ENCODE data around the gene DAZAP1. TPM values are rescaled to one million over a fixed set of nuclear protein-coding genes. Genes with fewer than 3 reads are reported as not detected.

Gene DAZAP1
- total RNA-seq, 1 donor: 40.9 TPM

DNA sequence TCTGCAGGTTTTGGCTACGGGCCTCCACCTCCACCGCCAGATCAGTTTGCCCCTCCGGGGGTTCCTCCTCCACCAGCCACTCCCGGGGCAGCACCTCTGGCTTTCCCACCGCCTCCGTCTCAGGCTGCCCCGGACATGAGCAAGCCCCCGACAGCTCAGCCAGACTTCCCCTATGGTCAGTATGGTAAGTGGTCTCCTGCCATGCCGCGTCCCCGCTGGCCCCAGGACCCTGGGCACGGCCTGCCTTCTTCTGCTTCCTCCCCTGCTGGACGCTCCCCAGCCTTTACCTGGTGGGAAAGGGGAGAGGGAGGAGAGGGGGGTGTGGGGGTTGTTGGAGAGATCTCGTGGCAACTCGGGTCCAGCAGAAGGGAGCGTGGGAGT, 25.1 kb downstream of the DAZAP1 start:
- Histone ChIP-seq H3K36me3 (ENCODE audit: insufficient read depth, low read length) (peaks cover 54% of the 10 kb centered on the region), H3K79me2 (ENCODE audit: insufficient read depth, low read length) (peaks cover 28% of the 10 kb centered on the region), H3K4me3 (ENCODE audit: insufficient read depth, low read length) (no peak overlapping the region), H2AFZ (ENCODE audit: low read length) (no peak overlapping the region), H3K4me1 (ENCODE audit: insufficient read depth, low read length) (peaks cover 5% of the 10 kb centered on the region), H3K4me2 (ENCODE audit: insufficient read depth, low read length) (no peak overlapping the region), H3K27ac (ENCODE audit: low read depth, low read length) (no peak overlapping the region), H4K20me1 (ENCODE audit: insufficient read depth, low read length) (peaks cover 23% of the 10 kb centered on the region), H3K9me3 (ENCODE audit: low read depth, low read length) (no peaks in the 10 kb centered on the region), H3K27me3 (ENCODE audit: insufficient read depth, low read length) (no peaks in the 10 kb centered on the region)
- DNase-seq (ENCODE audit: insufficient read length, low spot score, missing footprints): no peak
- TF ChIP-seq CTCF (IDR thresholded peaks at IDR 0.05; ENCODE audit: extremely low read depth, low read depth, low read length): no peak

DNA sequence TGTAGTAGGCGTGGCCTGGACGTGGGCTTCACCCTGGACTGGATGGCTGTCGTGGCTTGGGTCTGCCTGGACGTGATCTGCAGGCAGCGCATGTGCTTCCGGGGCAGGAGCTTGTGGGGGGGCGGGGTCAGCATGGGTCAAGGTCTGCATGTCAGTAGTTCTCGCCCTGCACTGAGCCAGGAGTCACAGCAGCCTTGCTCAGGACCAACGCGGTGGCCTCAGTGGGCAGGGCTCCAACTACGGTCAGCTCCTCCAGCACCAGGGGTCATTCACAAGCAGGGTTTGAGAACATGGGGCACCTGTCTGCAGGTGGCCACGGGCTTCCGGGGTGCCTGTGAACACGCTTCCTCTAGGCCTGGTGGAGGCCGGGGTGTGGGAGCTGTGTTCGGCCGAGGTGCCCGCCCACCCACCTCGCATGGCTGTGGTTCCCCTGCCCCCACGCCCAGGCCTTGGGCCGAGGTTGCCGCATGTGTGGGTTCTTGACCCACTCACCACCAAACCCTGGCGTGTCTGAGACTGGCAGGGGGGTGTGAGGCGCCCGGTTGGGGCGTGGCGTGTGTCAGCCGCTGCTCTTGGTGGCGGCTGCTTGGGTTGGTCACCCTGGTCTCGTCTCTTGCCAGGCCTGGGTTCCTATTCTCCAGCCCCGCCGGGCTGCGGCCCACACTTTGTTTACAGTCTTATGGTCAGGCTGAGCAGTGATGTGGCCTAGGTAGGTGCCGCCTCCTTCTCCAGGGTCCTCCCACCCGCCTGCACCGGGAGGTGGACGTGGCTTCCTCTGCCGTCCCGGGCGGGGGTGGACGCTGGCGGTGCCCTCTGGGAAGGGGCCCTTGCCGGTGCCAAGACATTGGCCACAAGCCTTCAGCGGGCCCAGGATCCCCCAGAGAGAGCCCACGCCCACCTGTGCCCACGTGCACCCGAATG, 26.0 kb downstream of the DAZAP1 start:
- H4K20me1 ChIP-seq (ENCODE audit: insufficient read depth, low read length): peaks cover 25% of the 10 kb centered on the region
- no peaks in the 10 kb centered on the region for H3K27me3 ChIP-seq (ENCODE audit: insufficient read depth, low read length)
- H3K4me2 ChIP-seq (ENCODE audit: insufficient read depth, low read length): no peak overlapping the region
- H3K36me3 ChIP-seq (ENCODE audit: insufficient read depth, low read length): peaks cover 47% of the 10 kb centered on the region
- H3K27ac ChIP-seq (ENCODE audit: low read depth, low read length): no peak overlapping the region
- H3K4me3 ChIP-seq (ENCODE audit: insufficient read depth, low read length): no peak overlapping the region
- peaks cover 5% of the 10 kb centered on the region for H3K4me1 ChIP-seq (ENCODE audit: insufficient read depth, low read length)
- peaks cover 25% of the 10 kb centered on the region for H3K79me2 ChIP-seq (ENCODE audit: insufficient read depth, low read length)
- no peaks in the 10 kb centered on the region for H3K9me3 ChIP-seq (ENCODE audit: low read depth, low read length)
- H2AFZ ChIP-seq (ENCODE audit: low read length): no peak overlapping the region
- DNase-seq (ENCODE audit: insufficient read length, low spot score, missing footprints): no peak
- TF ChIP-seq CTCF (IDR thresholded peaks at IDR 0.05; ENCODE audit: extremely low read depth, low read depth, low read length): no peak

- Histone ChIP-seq H3K4me2 (ENCODE audit: insufficient read depth, low read length) (no peak overlapping the region), H4K20me1 (ENCODE audit: insufficient read depth, low read length) (peaks cover 30% of the 10 kb centered on the region), H3K27ac (ENCODE audit: low read depth, low read length) (no peak overlapping the region), H2AFZ (ENCODE audit: low read length) (no peak overlapping the region), H3K27me3 (ENCODE audit: insufficient read depth, low read length) (no peaks in the 10 kb centered on the region), H3K4me3 (ENCODE audit: insufficient read depth, low read length) (no peak overlapping the region), H3K4me1 (ENCODE audit: insufficient read depth, low read length) (peaks cover 5% of the 10 kb centered on the region), H3K36me3 (ENCODE audit: insufficient read depth, low read length) (peaks cover 41% of the 10 kb centered on the region), H3K79me2 (ENCODE audit: insufficient read depth, low read length) (peaks cover 30% of the 10 kb centered on the region), H3K9me3 (ENCODE audit: low read depth, low read length) (no peaks in the 10 kb centered on the region)
- TF ChIP-seq CTCF (IDR thresholded peaks at IDR 0.05; ENCODE audit: extremely low read depth, low read depth, low read length): no peak
- no peak for DNase-seq (ENCODE audit: insufficient read length, low spot score, missing footprints)
Measured at GRCh38 chr19:1434040-1434366, 26.6 kb downstream of the DAZAP1 start.

- no peak for DNase-seq (ENCODE audit: insufficient read length, low spot score, missing footprints)
Measured at GRCh38 chr19:1434577-1435060, 27.2 kb downstream of the DAZAP1 start.

More at GRCh38 chr19:1434577-1435060, 27.2 kb downstream of the DAZAP1 start:
- Histone ChIP-seq H3K27me3 (ENCODE audit: insufficient read depth, low read length) (no peaks in the 10 kb centered on the region), H2AFZ (ENCODE audit: low read length) (no peak overlapping the region), H3K4me3 (ENCODE audit: insufficient read depth, low read length) (no peak overlapping the region), H4K20me1 (ENCODE audit: insufficient read depth, low read length) (peaks cover 30% of the 10 kb centered on the region), H3K36me3 (ENCODE audit: insufficient read depth, low read length) (peaks cover 38% of the 10 kb centered on the region), H3K27ac (ENCODE audit: low read depth, low read length) (no peak overlapping the region), H3K4me2 (ENCODE audit: insufficient read depth, low read length) (no peak overlapping the region), H3K79me2 (ENCODE audit: insufficient read depth, low read length) (peaks cover 34% of the 10 kb centered on the region), H3K9me3 (ENCODE audit: low read depth, low read length) (no peaks in the 10 kb centered on the region), H3K4me1 (ENCODE audit: insufficient read depth, low read length) (peaks cover 9% of the 10 kb centered on the region)
- TF ChIP-seq CTCF (IDR thresholded peaks at IDR 0.05; ENCODE audit: extremely low read depth, low read depth, low read length): no peak

Measured in osteoblast (primary cell).